ENCODE results near the gene GPR17.

DNA sequence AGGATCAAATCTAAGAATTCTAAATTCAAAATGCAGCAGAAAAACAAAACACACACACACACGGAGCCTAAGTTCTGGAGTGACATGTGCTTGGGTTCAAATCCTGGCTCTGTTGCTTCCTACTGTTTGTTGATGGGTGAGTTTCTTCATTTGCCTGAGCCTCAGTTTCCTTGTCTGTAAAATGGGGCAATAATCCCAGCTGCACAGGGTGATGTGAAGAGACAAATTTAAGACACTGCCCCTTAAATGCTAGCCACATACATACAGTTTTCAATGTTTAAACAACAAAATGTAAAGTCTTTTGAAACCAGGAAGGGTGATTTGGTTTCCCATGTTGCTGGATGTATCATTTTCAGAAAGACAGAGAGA lies 943 bp upstream of the GPR17 start:
- TF ChIP-seq, protein P1, sequence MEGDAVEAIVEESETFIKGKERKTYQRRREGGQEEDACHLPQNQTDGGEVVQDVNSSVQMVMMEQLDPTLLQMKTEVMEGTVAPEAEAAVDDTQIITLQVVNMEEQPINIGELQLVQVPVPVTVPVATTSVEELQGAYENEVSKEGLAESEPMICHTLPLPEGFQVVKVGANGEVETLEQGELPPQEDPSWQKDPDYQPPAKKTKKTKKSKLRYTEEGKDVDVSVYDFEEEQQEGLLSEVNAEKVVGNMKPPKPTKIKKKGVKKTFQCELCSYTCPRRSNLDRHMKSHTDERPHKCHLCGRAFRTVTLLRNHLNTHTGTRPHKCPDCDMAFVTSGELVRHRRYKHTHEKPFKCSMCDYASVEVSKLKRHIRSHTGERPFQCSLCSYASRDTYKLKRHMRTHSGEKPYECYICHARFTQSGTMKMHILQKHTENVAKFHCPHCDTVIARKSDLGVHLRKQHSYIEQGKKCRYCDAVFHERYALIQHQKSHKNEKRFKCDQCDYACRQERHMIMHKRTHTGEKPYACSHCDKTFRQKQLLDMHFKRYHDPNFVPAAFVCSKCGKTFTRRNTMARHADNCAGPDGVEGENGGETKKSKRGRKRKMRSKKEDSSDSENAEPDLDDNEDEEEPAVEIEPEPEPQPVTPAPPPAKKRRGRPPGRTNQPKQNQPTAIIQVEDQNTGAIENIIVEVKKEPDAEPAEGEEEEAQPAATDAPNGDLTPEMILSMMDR (IDR thresholded peaks at IDR 0.05) = no peak
- TF ChIP-seq POLR2AphosphoS5 (IDR thresholded peaks at IDR 0.05) = no peak
- TF ChIP-seq EP300 (IDR thresholded peaks at IDR 0.05) = no peak

All from suprapubic skin (tissue), 4 donors.